ENCODE results near the gene CHFR. TPM values are rescaled to one million over a fixed set of nuclear protein-coding genes. Genes with fewer than 3 reads are reported as not detected.
"Not testable (repeated sequence)": the region's sequence is repeated elsewhere in the genome, so short reads cannot be mapped to it uniquely, and the experiment has no call there.

The CHFR gene
- total and polyA plus RNA-seq, 2 donors (not counting 3 experiments of a cell fraction or from before 2014, with no cell fraction given), result 45.4 to 66.5 TPM

GRCh38 chr12:132847363-132848356 is 39.7 kb downstream of the CHFR start:
- no peaks in the 10 kb centered on the region for H3K9me3 ChIP-seq (replicated peaks; ENCODE audit: control insufficient read depth, insufficient read depth, low read length)
- FAIRE-seq, result no peak
- H3K79me2 ChIP-seq (ENCODE audit: control insufficient read depth, insufficient read depth, low read length), result no peaks in the 10 kb centered on the region
- H3K4me1 ChIP-seq (ENCODE audit: control insufficient read depth, extremely low read depth, insufficient read depth, low read length), result no peaks in the 10 kb centered on the region
- no peaks in the 10 kb centered on the region for H4K20me1 ChIP-seq (replicated peaks; ENCODE audit: control insufficient read depth, extremely low read depth, insufficient read depth, low read length)
- TF ChIP-seq EZH2 (IDR thresholded peaks at IDR 0.05; ENCODE audit: borderline replicate concordance, low read depth, low read length, severe bottlenecking) (no peak), FOS (IDR thresholded peaks at IDR 0.05; ENCODE audit: borderline replicate concordance, insufficient read depth, low read length) (no peak), CTCF (IDR thresholded peaks at IDR 0.05; ENCODE audit: extremely low read depth in 1 of 2, insufficient read depth in 1 of 2, low read depth in 1 of 2, low read length in 2 of 2) (no peak), JUN (IDR thresholded peaks at IDR 0.05; ENCODE audit: borderline replicate concordance, insufficient read depth, insufficient read length, low read depth) (no peak), GATA2 (IDR thresholded peaks at IDR 0.05; ENCODE audit: insufficient read depth, insufficient read length, low read depth, low read length) (no peak), POLR2A (IDR thresholded peaks at IDR 0.05; ENCODE audit: low read depth, low read length) (no peak), POLR2AphosphoS5 (IDR thresholded peaks at IDR 0.05; ENCODE audit: insufficient read depth, low read depth, low read length) (no peak), MYC (IDR thresholded peaks at IDR 0.05; ENCODE audit: low read depth, low read length) (no peak), MAX (IDR thresholded peaks at IDR 0.05; ENCODE audit: insufficient read depth, insufficient read length) (no peak)
- H3K27me3 ChIP-seq (ENCODE audit: control insufficient read depth in 2 of 2, insufficient read depth in 2 of 2, low read length in 2 of 2), result no peaks in the 10 kb centered on the region
- intact Hi-C loops (cut with micrococcal nuclease) (no loop called here), dilution Hi-C loops (cut with MboI; ENCODE audit: extremely low pct_ligation_motif_present, low sequenced_read_pairs) (no loop called here)
- no peaks in the 10 kb centered on the region for H3K9me1 ChIP-seq (replicated peaks; ENCODE audit: control insufficient read depth, extremely low read depth, insufficient read depth, low read length)
- POLR2A ChIA-PET, result no interaction called here
- no TSS peak for BruUV-seq (replicated peaks)
- CTCF ChIA-PET, result no interaction called here
- H3K27ac ChIP-seq (ENCODE audit: insufficient read depth, low read depth, low read length), result no peak overlapping the region
- peaks cover 19 to 32% of the 10 kb centered on the region in 2 experiments for H3K36me3 ChIP-seq (ENCODE audit: control insufficient read depth in 2 of 2, extremely low read depth in 1 of 2, insufficient read depth in 2 of 2, low read length in 2 of 2)
- no peak overlapping the region for H3K9ac ChIP-seq (replicated peaks; ENCODE audit: extremely low read depth, insufficient read depth, low read length)
- no peak overlapping the region for H3K4me3 ChIP-seq (replicated peaks in 1 of 3; ENCODE audit: insufficient read depth in 1 of 3, low read depth in 1 of 3, low read length in 3 of 3)
- no peak for DNase-seq (ENCODE audit: low read depth, low spot score)
- H2AFZ ChIP-seq (ENCODE audit: low read depth, low read length), result no peak overlapping the region
- H3K4me2 ChIP-seq (ENCODE audit: insufficient read depth, low read length), result no peak overlapping the region

GRCh38 chr12:132844681-132845080 is 42.7 kb downstream of the CHFR start:
- H3K27ac ChIP-seq (ENCODE audit: insufficient read depth, low read depth, low read length); intact Hi-C loops (cut with micrococcal nuclease); H4K20me1 ChIP-seq (replicated peaks; ENCODE audit: control insufficient read depth, extremely low read depth, insufficient read depth, low read length); H2AFZ ChIP-seq (ENCODE audit: low read depth, low read length); FAIRE-seq; DNase-seq (ENCODE audit: low read depth, low spot score); H3K4me2 ChIP-seq (ENCODE audit: insufficient read depth, low read length); H3K4me1 ChIP-seq (ENCODE audit: control insufficient read depth, extremely low read depth, insufficient read depth, low read length); H3K27me3 ChIP-seq (ENCODE audit: control insufficient read depth in 2 of 2, insufficient read depth in 2 of 2, low read length in 2 of 2); H3K4me3 ChIP-seq (replicated peaks in 1 of 3; ENCODE audit: insufficient read depth in 1 of 3, low read depth in 1 of 3, low read length in 3 of 3); H3K79me2 ChIP-seq (ENCODE audit: control insufficient read depth, insufficient read depth, low read length); H3K9me1 ChIP-seq (replicated peaks; ENCODE audit: control insufficient read depth, extremely low read depth, insufficient read depth, low read length); CTCF ChIA-PET; H3K9ac ChIP-seq (replicated peaks; ENCODE audit: extremely low read depth, insufficient read depth, low read length); H3K9me3 ChIP-seq (replicated peaks; ENCODE audit: control insufficient read depth, insufficient read depth, low read length); POLR2A ChIA-PET; BruUV-seq (replicated peaks); dilution Hi-C loops (cut with MboI; ENCODE audit: extremely low pct_ligation_motif_present, low sequenced_read_pairs): not testable (repeated sequence)
- peaks cover 12 to 32% of the 10 kb centered on the region in 2 experiments for H3K36me3 ChIP-seq (ENCODE audit: control insufficient read depth in 2 of 2, extremely low read depth in 1 of 2, insufficient read depth in 2 of 2, low read length in 2 of 2)
